BLaER1 treated with 17β-estradiol and CSF1 and Interleukin-3, amounts not matched to agents 10 nM and 100 nM (cell line): ENCODE data around the gene NLK.
A peak's percentile ranks its signal among the peaks of the same experiment; 100 is the strongest.

Source experiments
- H3K27ac ChIP-seq, 11 experiments: shearing (Covaris generic); formaldehyde crosslinking; 2 replicates each; pipeline ENCODE4 v1.8.1; 2022
- H3K27me3 ChIP-seq, 11 experiments: shearing (Covaris generic); formaldehyde crosslinking; 2 replicates each; pipeline ENCODE4 v1.8.1; 2022
- H3K36me3 ChIP-seq, 11 experiments: shearing (Covaris generic); formaldehyde crosslinking; 2 replicates each; pipeline ENCODE4 v1.8.1; 2022
- H3K4me1 ChIP-seq, 10 experiments: shearing (Covaris generic); formaldehyde crosslinking; 2 replicates each; pipeline ENCODE4 v1.8.1; 2022
- H3K4me2 ChIP-seq, 11 experiments: shearing (Covaris generic); formaldehyde crosslinking; 2 replicates each; pipeline ENCODE4 v1.8.1; 2022
- H3K4me3 ChIP-seq, 10 experiments: shearing (Covaris generic); formaldehyde crosslinking; 2 replicates each; pipeline ENCODE4 v1.8.1; 2022
- H3K9ac ChIP-seq, 11 experiments: shearing (Covaris generic); formaldehyde crosslinking; 2 replicates each; pipeline ENCODE4 v1.8.1; 2022
- H3K9me3 ChIP-seq, 11 experiments: shearing (Covaris generic); formaldehyde crosslinking; replicated peaks in 1 of 11; 2 replicates each; pipeline ENCODE4 v1.8.1; 2022
- H4K20me1 ChIP-seq, 11 experiments: shearing (Covaris generic); formaldehyde crosslinking; 2 replicates each; pipeline ENCODE4 v1.8.1; 2022
- Cebpa-rat ChIP-seq, 11 experiments: shearing (Covaris generic); IDR thresholded peaks; 2 replicates each; pipeline ENCODE4 v1.8.1; 2022

The NLK gene

DNA sequence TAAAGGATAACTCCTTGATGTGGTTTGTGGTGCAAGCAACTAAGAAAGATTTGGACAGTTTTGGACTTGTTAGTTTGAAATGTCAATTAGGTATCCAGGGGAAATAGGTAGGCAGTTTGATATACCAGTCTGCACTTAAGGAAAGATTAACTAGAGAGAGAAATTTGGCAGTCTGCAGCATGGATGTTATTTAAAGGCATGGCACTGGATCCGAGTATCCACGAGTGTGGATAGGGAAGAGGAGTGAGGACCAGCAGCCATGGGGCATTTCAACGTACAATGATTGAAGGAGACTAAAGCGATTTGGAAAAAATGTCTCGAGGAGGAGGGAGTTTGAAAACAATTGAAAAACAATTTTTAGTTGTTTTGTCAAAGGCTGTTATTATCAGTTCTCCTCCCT is 117.4 kb downstream of the NLK start:
- Histone ChIP-seq H3K4me1 (peaks cover 0 to 8% (median 0%) of the 10 kb centered on the region in 10 experiments; a peak in 4 of 20 replicates), H3K36me3 (peaks cover 3 to 29% (median 10%) of the 10 kb centered on the region in 11 experiments; a peak in 13 of 22 replicates), H4K20me1 (no peaks in the 10 kb centered on the region), H3K27ac (no peak overlapping the region), H3K9ac (no peak overlapping the region), H3K27me3 (no peaks in the 10 kb centered on the region), H3K4me3 (no peak overlapping the region), H3K9me3 (0 out of 22 replicates have a peak, but pooled peaks cover 0 to 3% (median 0%) of the 10 kb centered on the region in 11 experiments), H3K4me2 (no peak overlapping the region)
- TF ChIP-seq Cebpa-rat (IDR thresholded peaks at IDR 0.05): no peak

DNA sequence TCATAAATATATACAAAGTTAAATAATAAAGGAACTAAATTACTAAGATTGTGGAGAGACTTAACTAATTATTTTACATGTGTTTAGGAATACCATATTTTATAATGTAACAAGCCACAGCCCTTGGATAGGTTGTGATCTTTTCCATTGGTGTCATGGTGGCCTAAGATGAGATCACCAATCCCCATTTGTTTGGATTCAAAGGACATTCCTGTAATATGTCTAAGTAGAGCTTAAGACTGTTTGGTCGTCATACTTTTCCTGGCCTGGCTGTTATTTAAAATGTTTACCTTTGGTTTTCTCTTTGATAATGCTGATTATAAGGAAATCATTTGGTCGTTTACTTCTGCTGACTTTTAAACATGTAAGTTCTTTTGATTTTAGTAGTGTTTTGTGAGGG is 118.1 kb downstream of the NLK start:
- Histone ChIP-seq H3K9ac (no peak overlapping the region), H4K20me1 (no peaks in the 10 kb centered on the region), H3K4me1 (peaks cover 0 to 8% (median 0%) of the 10 kb centered on the region in 10 experiments; a peak in 4 of 20 replicates), H3K27me3 (no peaks in the 10 kb centered on the region), H3K4me3 (no peak overlapping the region), H3K27ac (no peak overlapping the region), H3K36me3 (peaks cover 4 to 31% (median 10%) of the 10 kb centered on the region in 11 experiments; a peak in 14 of 22 replicates), H3K4me2 (no peak overlapping the region), H3K9me3 (no peaks in the 10 kb centered on the region)
- no peak for TF ChIP-seq Cebpa-rat (IDR thresholded peaks at IDR 0.05)

DNA sequence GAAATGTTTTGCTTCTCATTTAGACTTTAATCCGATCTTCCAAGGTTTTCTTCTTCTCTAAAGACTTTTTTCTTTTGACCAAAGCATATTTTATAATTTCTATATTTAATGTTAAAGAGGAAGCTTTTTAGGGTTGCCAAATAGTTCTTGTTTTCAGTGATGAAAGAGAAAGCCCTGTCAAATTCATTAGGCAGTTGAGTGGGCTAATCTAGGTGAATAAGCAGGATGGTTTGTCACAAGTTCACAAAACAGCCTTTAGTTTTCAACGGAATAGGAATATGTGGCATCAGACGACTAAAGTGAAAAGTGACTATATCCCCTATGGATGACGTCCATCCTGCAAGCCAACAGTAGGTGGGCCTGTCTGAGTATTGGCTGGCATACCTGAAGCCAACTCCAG is 118.8 kb downstream of the NLK start:
- H3K27ac ChIP-seq: no peak overlapping the region
- H3K4me1 ChIP-seq: peaks cover 0 to 8% (median 0%) of the 10 kb centered on the region in 10 experiments; a peak in 4 of 20 replicates
- H3K9ac ChIP-seq: no peak overlapping the region
- no peak overlapping the region for H3K4me2 ChIP-seq
- H3K9me3 ChIP-seq: no peaks in the 10 kb centered on the region
- TF ChIP-seq Cebpa-rat (IDR thresholded peaks at IDR 0.05): no peak
- no peaks in the 10 kb centered on the region for H3K27me3 ChIP-seq
- H4K20me1 ChIP-seq: no peaks in the 10 kb centered on the region
- H3K36me3 ChIP-seq: peaks cover 5 to 35% (median 14%) of the 10 kb centered on the region in 11 experiments; a peak in 14 of 22 replicates
- no peak overlapping the region for H3K4me3 ChIP-seq

DNA sequence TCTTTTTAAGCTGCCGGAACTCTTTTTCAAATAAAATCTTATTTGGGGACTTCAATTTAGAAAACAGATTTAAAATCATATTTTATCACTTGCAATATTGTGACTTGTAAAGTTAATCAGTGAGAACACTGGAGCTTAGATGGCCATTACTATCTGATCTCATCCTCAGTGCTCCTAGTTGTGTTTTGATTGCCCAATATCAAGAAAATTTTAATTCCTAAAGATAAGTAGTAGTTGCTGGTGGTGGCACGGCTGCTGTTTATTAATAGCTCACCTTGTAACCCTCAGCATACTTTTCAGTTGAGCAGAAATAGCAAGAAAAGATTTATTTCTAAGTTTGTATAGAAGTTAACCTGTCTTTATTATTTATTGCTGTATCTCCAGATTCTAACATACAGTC is 124.0 kb downstream of the NLK start:
- no peak overlapping the region for H3K27ac ChIP-seq

DNA sequence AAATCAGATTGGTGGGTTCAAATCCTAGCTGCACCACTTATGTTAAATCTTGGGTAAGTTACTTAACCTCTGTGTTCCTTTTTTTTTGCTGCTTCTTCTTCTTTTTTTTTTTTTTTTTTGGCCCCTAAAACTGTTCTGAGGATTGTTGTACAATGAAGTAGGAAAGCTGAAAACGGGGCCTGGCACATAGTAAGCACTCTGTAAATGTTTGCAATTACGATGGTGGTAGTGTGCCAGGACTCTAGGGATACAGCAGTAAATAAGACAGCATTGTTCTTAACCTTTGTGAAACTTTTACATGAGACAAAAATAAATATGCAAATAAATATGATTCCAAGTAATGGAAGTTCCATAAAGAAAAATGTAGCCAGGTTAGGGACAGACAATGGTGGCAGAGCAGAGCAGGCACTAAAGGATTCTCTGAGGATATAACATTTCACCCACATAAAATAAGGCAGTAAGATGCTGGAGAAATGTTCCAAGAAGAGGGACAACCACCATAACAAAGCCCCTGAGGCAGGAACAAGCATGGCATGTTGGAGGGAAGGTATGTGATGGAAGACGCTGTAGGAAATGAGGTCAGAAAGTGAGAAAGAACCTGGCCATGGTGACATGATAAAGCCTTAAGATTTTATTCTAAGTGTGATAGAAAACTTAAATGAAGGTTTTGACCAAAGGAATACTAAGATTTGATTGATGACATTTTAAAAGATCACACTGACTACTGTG is 127.3 kb downstream of the NLK start:
- H3K4me3 ChIP-seq: no peak overlapping the region
- peaks cover 40 to 77% (median 57%) of the 10 kb centered on the region in 11 experiments for H3K36me3 ChIP-seq
- H3K4me2 ChIP-seq: no peak overlapping the region
- no peak overlapping the region for H3K27ac ChIP-seq
- no peak overlapping the region for H3K9ac ChIP-seq
- TF ChIP-seq Cebpa-rat (IDR thresholded peaks at IDR 0.05): no peak
- no peaks in the 10 kb centered on the region for H3K27me3 ChIP-seq
- H3K9me3 ChIP-seq: no peaks in the 10 kb centered on the region
- peaks cover 15 to 26% (median 23%) of the 10 kb centered on the region in 10 experiments; a peak in 19 of 20 replicates for H3K4me1 ChIP-seq
- 0 out of 22 replicates have a peak, but pooled peaks cover 0 to 3% (median 0%) of the 10 kb centered on the region in 11 experiments for H4K20me1 ChIP-seq

More for the DNA sequence above, 124.0 kb downstream of the NLK start:
- no peaks in the 10 kb centered on the region for H3K27me3 ChIP-seq
- no peak overlapping the region for H3K9ac ChIP-seq
- H4K20me1 ChIP-seq: no peaks in the 10 kb centered on the region
- no peak overlapping the region for H3K4me3 ChIP-seq
- H3K9me3 ChIP-seq: no peaks in the 10 kb centered on the region
- H3K36me3 ChIP-seq: peaks cover 32 to 74% (median 49%) of the 10 kb centered on the region in 11 experiments
- H3K4me2 ChIP-seq: no peak overlapping the region
- H3K4me1 ChIP-seq: peaks cover 0 to 8% (median 0%) of the 10 kb centered on the region in 10 experiments; a peak in 4 of 20 replicates
- no peak for TF ChIP-seq Cebpa-rat (IDR thresholded peaks at IDR 0.05)

DNA sequence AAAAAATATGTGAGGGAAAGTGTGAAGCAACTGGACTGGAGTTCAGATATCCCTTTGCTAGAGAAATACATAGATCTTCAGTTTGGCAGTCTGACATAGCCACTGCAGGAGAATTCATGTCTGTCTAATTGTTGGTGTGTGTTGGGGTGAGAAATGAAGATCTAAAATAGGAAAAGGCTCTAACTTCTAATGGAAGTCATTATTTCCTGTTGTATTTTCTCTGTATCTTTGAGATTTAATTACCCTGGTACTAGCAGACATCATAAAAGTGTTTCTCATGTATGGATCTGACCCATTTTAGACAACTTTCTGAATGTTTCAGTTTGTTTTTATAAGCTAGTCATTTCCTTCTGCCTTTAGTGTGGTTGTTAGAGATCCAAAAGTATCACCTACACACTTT is 128.3 kb downstream of the NLK start:
- Histone ChIP-seq H3K27ac (no peak overlapping the region), H3K9me3 (no peaks in the 10 kb centered on the region), H3K36me3 (peaks cover 43 to 85% (median 59%) of the 10 kb centered on the region in 11 experiments), H3K4me2 (no peak overlapping the region), H3K27me3 (no peaks in the 10 kb centered on the region), H3K9ac (no peak overlapping the region), H4K20me1 (0 out of 22 replicates have a peak, but pooled peaks cover 0 to 3% (median 0%) of the 10 kb centered on the region in 11 experiments), H3K4me1 (peaks cover 17 to 27% (median 24%) of the 10 kb centered on the region in 10 experiments; a peak in 19 of 20 replicates), H3K4me3 (no peak overlapping the region)
- TF ChIP-seq Cebpa-rat (IDR thresholded peaks at IDR 0.05): no peak

DNA sequence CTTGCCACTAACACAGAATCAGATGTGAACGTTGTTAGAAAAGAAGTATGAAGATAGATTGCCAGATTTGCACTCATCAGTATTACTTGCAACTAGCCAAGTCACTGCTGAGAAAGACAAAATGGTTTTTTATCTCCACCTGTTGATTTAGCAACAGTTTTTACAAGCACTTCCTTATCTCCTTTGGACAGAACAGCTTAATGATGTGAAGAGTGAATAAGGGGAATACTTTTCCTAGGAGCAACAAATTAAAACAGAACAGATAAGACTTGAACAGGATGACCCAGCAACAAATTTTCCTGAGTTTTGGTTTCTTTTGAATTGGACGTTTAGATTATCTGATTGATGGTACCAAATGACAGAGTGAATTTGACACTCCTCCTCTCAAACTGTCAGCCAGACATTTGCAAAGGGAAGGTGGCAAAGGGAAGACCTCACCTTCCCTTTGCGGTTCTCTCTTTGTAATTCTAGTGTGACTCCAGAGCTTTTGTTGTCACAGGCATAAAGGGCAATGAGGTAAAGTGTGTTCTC is 130.6 kb downstream of the NLK start:
- Histone ChIP-seq H3K4me1 (peaks cover 17 to 27% (median 24%) of the 10 kb centered on the region in 10 experiments; a peak in 19 of 20 replicates), H3K36me3 (peaks cover 37 to 86% (median 57%) of the 10 kb centered on the region in 11 experiments), H3K4me3 (no peak overlapping the region), H3K9me3 (no peaks in the 10 kb centered on the region), H3K4me2 (peak overlapping the region in 9 of 11 experiments; percentile 16 to 68 (median 58); a peak in 18 of 22 replicates), H4K20me1 (0 out of 22 replicates have a peak, but pooled peaks cover 0 to 3% (median 0%) of the 10 kb centered on the region in 11 experiments), H3K27me3 (no peaks in the 10 kb centered on the region), H3K9ac (peak overlapping the region in 1 of 11 experiments; percentile 2; a peak in 1 of 22 replicates), H3K27ac (peak overlapping the region in 4 of 11 experiments; percentile 4 to 64 (median 39); a peak in 6 of 22 replicates)
- no peak for TF ChIP-seq Cebpa-rat (IDR thresholded peaks at IDR 0.05)

DNA sequence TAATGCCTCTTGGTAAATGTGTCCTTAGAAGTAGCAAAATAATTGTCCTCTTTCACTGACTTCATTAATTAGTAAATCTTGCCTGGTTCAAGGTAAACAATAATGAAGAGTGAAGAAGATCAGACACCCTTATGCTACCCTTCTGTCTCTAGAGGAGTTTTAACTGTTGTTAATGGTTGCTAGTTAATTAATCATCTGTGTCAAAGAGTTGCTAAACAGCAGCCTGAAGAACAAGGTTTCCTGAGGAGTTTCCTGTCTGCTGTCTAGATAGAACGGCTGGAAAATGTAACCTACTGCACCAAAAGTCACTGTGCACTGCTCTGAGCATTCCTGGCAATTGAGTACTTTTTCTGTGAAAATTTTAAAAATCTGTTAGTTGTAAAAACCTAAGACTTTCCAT is 131.3 kb downstream of the NLK start:
- H3K4me2 ChIP-seq: peak overlapping the region in 9 of 11 experiments; percentile 16 to 68 (median 58); a peak in 18 of 22 replicates
- no peak overlapping the region for H3K4me3 ChIP-seq
- H3K27ac ChIP-seq: peak overlapping the region in 4 of 11 experiments; percentile 4 to 64 (median 39); a peak in 6 of 22 replicates
- 0 out of 22 replicates have a peak, but pooled peaks cover 0 to 3% (median 0%) of the 10 kb centered on the region in 11 experiments for H4K20me1 ChIP-seq
- H3K4me1 ChIP-seq: peaks cover 17 to 27% (median 24%) of the 10 kb centered on the region in 10 experiments
- peak overlapping the region in 1 of 11 experiments; percentile 2; a peak in 1 of 22 replicates for H3K9ac ChIP-seq
- no peak for TF ChIP-seq Cebpa-rat (IDR thresholded peaks at IDR 0.05)
- no peaks in the 10 kb centered on the region for H3K9me3 ChIP-seq
- H3K27me3 ChIP-seq: no peaks in the 10 kb centered on the region
- H3K36me3 ChIP-seq: peaks cover 33 to 86% (median 53%) of the 10 kb centered on the region in 11 experiments
